ENCODE data around the gene USB1. TPM values are rescaled to one million over a fixed set of nuclear protein-coding genes. Genes with fewer than 3 reads are reported as not detected.

Gene USB1
- total and polyA plus RNA-seq, 11 donors: 20.3 to 61.9 (median 34.4) TPM

GRCh38 chr16:58051821-58052603 is 50.8 kb downstream of the USB1 start:
- no peak overlapping the region for H3K27ac ChIP-seq
- H3K4me1 ChIP-seq: peaks cover under 1 to 42% (median 27%) of the 10 kb centered on the region in 12 donors
- no peak overlapping the region for H3K4me3 ChIP-seq
- H3K36me3 ChIP-seq: no peaks in the 10 kb centered on the region
- H3K9me3 ChIP-seq: no peaks in the 10 kb centered on the region
- intact Hi-C loops (cut with DNase I): no loop called here
- 56 to 77% (median 70%) methylated on average over 5 to 10 of the region's 10 CpGs for WGBS, 4 donors
- H3K27me3 ChIP-seq: no peaks in the 10 kb centered on the region
- ATAC-seq (no peak), DNase-seq (no peak)
- TF ChIP-seq POLR2A (IDR thresholded peaks at IDR 0.05) (no peak), CTCF (IDR thresholded peaks at IDR 0.05) (no peak)

GRCh38 chr16:58053682-58054005 is 52.4 kb downstream of the USB1 start:
- ATAC-seq (no peak), DNase-seq (no peak)
- H3K4me1 ChIP-seq: peaks cover 0 to 26% (median 11%) of the 10 kb centered on the region in 12 donors
- no peaks in the 10 kb centered on the region for H3K36me3 ChIP-seq
- no peak overlapping the region for H3K4me3 ChIP-seq
- intact Hi-C loops (cut with DNase I): no loop called here
- no peak for TF ChIP-seq POLR2A (IDR thresholded peaks at IDR 0.05)
- no peak for TF ChIP-seq CTCF (IDR thresholded peaks at IDR 0.05)
- no peaks in the 10 kb centered on the region for H3K27me3 ChIP-seq
- WGBS, 4 donors: 92 to 99% (median 97%) methylated on average over 5 of the region's 5 CpGs
- H3K27ac ChIP-seq: no peak overlapping the region
- H3K9me3 ChIP-seq: no peaks in the 10 kb centered on the region

GRCh38 chr16:58054289-58054688 is 53.1 kb downstream of the USB1 start:
- Histone ChIP-seq H3K36me3 (no peaks in the 10 kb centered on the region), H3K9me3 (no peaks in the 10 kb centered on the region), H3K4me3 (no peak overlapping the region), H3K27me3 (no peaks in the 10 kb centered on the region), H3K4me1 (peaks cover 0 to 19% (median 6%) of the 10 kb centered on the region in 12 donors), H3K27ac (no peak overlapping the region)
- DNase-seq (no peak), ATAC-seq (no peak)
- WGBS, 4 donors: 84 to 89% (median 88%) methylated on average over 10 of the region's 10 CpGs
- intact Hi-C loops (cut with DNase I): no loop called here
- no peak for TF ChIP-seq POLR2A (IDR thresholded peaks at IDR 0.05)
- TF ChIP-seq CTCF (IDR thresholded peaks at IDR 0.05): no peak

- Histone ChIP-seq H3K4me3 (no peak overlapping the region), H3K36me3 (no peaks in the 10 kb centered on the region), H3K9me3 (no peaks in the 10 kb centered on the region), H3K27ac (no peak overlapping the region), H3K4me1 (peaks cover 0 to 9% (median 0%) of the 10 kb centered on the region in 12 donors), H3K27me3 (no peaks in the 10 kb centered on the region)
- ATAC-seq (no peak), DNase-seq (no peak)
- intact Hi-C loops (cut with DNase I): no loop called here
- WGBS, 4 donors: 53 to 58% (median 54%) methylated on average over 5 of the region's 5 CpGs
- no peak for TF ChIP-seq CTCF (IDR thresholded peaks at IDR 0.05)
- no peak for TF ChIP-seq POLR2A (IDR thresholded peaks at IDR 0.05)
These were observed 55.4 kb downstream of the USB1 start for GRCh38 chr16:58056580-58056979.

All from heart left ventricle (tissue), 16 donors.